ENCODE results near the gene KCTD5.

The KCTD5 gene

GRCh38 chr16:2752035-2752849, 69.9 kb downstream of the KCTD5 start, which contains the start of gene SRRM2:
Gene SRRM2, plus strand, starts transcription at chr16:2752638. Its CDS starts 3,727 bp downstream, at chr16:2756365.
- peak; percentile 93 for DNase-seq (ENCODE audit: low spot score)

- peak; percentile 83 for DNase-seq (ENCODE audit: low spot score)
Measured at GRCh38 chr16:2752850-2753732, 70.8 kb downstream of the KCTD5 start.

- no peak for DNase-seq (ENCODE audit: low spot score)
Measured at GRCh38 chr16:2753733-2754020, 71.4 kb downstream of the KCTD5 start.

- DNase-seq (ENCODE audit: low spot score) = no peak
Measured at GRCh38 chr16:2755158-2755557, 72.8 kb downstream of the KCTD5 start.

GRCh38 chr16:2756288-2757015, 74.1 kb downstream of the KCTD5 start:
- DNase-seq (ENCODE audit: low spot score) = no peak

GRCh38 chr16:2757344-2757743, 75.0 kb downstream of the KCTD5 start:
- DNase-seq (ENCODE audit: low spot score) = no peak

Data from globus pallidus (tissue), 1 donor.